A549 (cell line): ENCODE data around the gene SCGB1A1. TPM values are rescaled to one million over a fixed set of nuclear protein-coding genes. Genes with fewer than 3 reads are reported as not detected.

ENCODE experiments used
- ATAC-seq, 2 experiments: fragments of 200-7000 bp in 1 of 2; fragments of >200 bp in 1 of 2; cut with Nextera tagmentation in 1 of 2; cut with Tn5 transposase in 1 of 2; 3 replicates each; pipeline versions ENCODE4 v1.8.0 to v1.9.1; 2018 to 2020; ENCODE audit warnings: mild to moderate bottlenecking in 1 of 2, moderate library complexity in 1 of 2
- CTCF ChIA-PET: fragments of 300-600 bp; sonication (Branson Sonifier 250); formaldehyde crosslinking; extraction: SDS; loops from one replicate; lab custom pipeline; 2021; ENCODE audit warnings: antibody characterized with exemption, inconsistent platforms; lab: Yijun Ruan, JAX
- POLR2A ChIA-PET: fragments of 350-600 bp; formaldehyde crosslinking; extraction: SDS; loops from one replicate; lab custom pipeline; 2021; ENCODE audit warnings: antibody characterized with exemption, inconsistent platforms; lab: Yijun Ruan, JAX
- DNase-seq, 2 experiments: peaks; one replicate each; pipeline versions ENCODE4 v3.0.0 to v3.0.0-alpha.2; 2011 to 2016; ENCODE audit warnings: low read depth in 1 of 2, low spot score in 1 of 2
- FAIRE-seq: peaks from 2 replicates; lab custom pipeline; 2011; peaks lifted over from hg19 to GRCh38; lab: Jason Lieb, UNC
- H3K27ac ChIP-seq, 2 experiments: fragments of >200 bp; sonication (Bioruptor Twin); formaldehyde crosslinking; 3 replicates each; pipeline ENCODE4 v1.5.1; 2016 to 2017
- H3K4me1 ChIP-seq: fragments of >200 bp; sonication (Bioruptor Twin); formaldehyde crosslinking; 3 replicates; pipeline ENCODE4 v1.6.1; 2016
- H3K4me2 ChIP-seq: fragments of >200 bp; sonication (Bioruptor Twin); formaldehyde crosslinking; 3 replicates; pipeline ENCODE4 v1.6.1; 2016
- H3K4me3 ChIP-seq: fragments of >200 bp; sonication (Bioruptor Twin); formaldehyde crosslinking; 3 replicates; pipeline ENCODE4 v1.5.1; 2016
- H3K9me3 ChIP-seq: fragments of >200 bp; sonication (Bioruptor Twin); formaldehyde crosslinking; 3 replicates; pipeline ENCODE4 v1.6.1; 2016
- CBX2 ChIP-seq: fragments of 200-600 bp; sonication (generic); IDR thresholded peaks from 2 replicates; pipeline ENCODE4 v1.6.1; 2016; ENCODE audit warnings: low read depth, mild to moderate bottlenecking, borderline replicate concordance
- CHD2 ChIP-seq: fragments of 150-350 bp; IDR thresholded peaks from 2 replicates; pipeline ENCODE4 v1.6.1; 2014; ENCODE audit warnings: low read length; ENCODE audit not compliant: partially characterized antibody
- CHD4 ChIP-seq: fragments of 200-600 bp; sonication (generic); IDR thresholded peaks from 2 replicates; pipeline ENCODE4 v1.6.1; 2016; ENCODE audit warnings: antibody characterized with exemption, mild to moderate bottlenecking, borderline replicate concordance
- EHF ChIP-seq: fragments of 250-450 bp; sonication (Bioruptor Pico); IDR thresholded peaks from 2 replicates; pipeline ENCODE4 v1.5.0; 2020; ENCODE audit warnings: mild to moderate bottlenecking
- ESRRA ChIP-seq: fragments of 150-350 bp; IDR thresholded peaks from 2 replicates; pipeline ENCODE4 v1.6.1; 2014; ENCODE audit warnings: mild to moderate bottlenecking, low read length, borderline replicate concordance
- FOSB ChIP-seq: fragments of 250-450 bp; sonication (Bioruptor Pico); IDR thresholded peaks from 2 replicates; pipeline ENCODE4 v1.5.0; 2020; ENCODE audit warnings: mild to moderate bottlenecking, moderate library complexity
- HDAC2 ChIP-seq: fragments of 200-600 bp; sonication (generic); IDR thresholded peaks from 2 replicates; pipeline ENCODE4 v1.6.1; 2016
- HEYL ChIP-seq: fragments of 250-450 bp; sonication (Bioruptor Pico); IDR thresholded peaks from 2 replicates; pipeline ENCODE4 v1.8.0; 2021; ENCODE audit warnings: mild to moderate bottlenecking, moderate library complexity
- JUN ChIP-seq, 2 experiments: fragments of >200 bp; sonication (Bioruptor Twin); formaldehyde crosslinking; IDR thresholded peaks; 2 replicates in 1 of 2; 3 replicates in 1 of 2; pipeline ENCODE4 v1.6.1; 2016 to 2017
- MAFK ChIP-seq: fragments of 450-650 bp; IDR thresholded peaks from 2 replicates; pipeline ENCODE4 v1.6.1; 2014; ENCODE audit not compliant: partially characterized antibody
- NFE2L2 ChIP-seq: fragments of 150-350 bp; conservative IDR thresholded peaks from 2 replicates; pipeline ENCODE4 v1.6.1; 2014; ENCODE audit warnings: low read length
- NR3C1 ChIP-seq: fragments of >200 bp; sonication (Bioruptor Twin); formaldehyde crosslinking; IDR thresholded peaks from 3 replicates; pipeline ENCODE4 v1.6.1; 2017
- PHF8 ChIP-seq: fragments of 200-600 bp; sonication (generic); IDR thresholded peaks from 2 replicates; pipeline ENCODE4 v1.6.1; 2016; ENCODE audit warnings: low read depth, mild to moderate bottlenecking, antibody characterized with exemption, moderate library complexity, borderline replicate concordance
- POLR2A ChIP-seq: IDR thresholded peaks from 2 replicates; pipeline ENCODE4 v1.6.1; 2012; ENCODE audit warnings: mild to moderate bottlenecking, low read length
- RAD21 ChIP-seq, 2 experiments: fragments of >200 bp in 1 of 2; sonication (Bioruptor Twin) in 1 of 2; formaldehyde crosslinking in 1 of 2; IDR thresholded peaks in 1 of 2; conservative IDR thresholded peaks in 1 of 2; 2 replicates in 1 of 2; 3 replicates in 1 of 2; pipeline ENCODE4 v1.6.1; 2012 to 2018; ENCODE audit warnings: inconsistent platforms in 1 of 2
- RCOR1 ChIP-seq: fragments of 150-350 bp; IDR thresholded peaks from 2 replicates; pipeline ENCODE4 v1.6.1; 2014; ENCODE audit warnings: antibody characterized with exemption, low read length, low read depth
- RFX5 ChIP-seq: fragments of 450-650 bp; IDR thresholded peaks from 2 replicates; pipeline ENCODE4 v1.7.1; 2014; ENCODE audit warnings: antibody characterized with exemption, mild to moderate bottlenecking, moderate library complexity
- RNF2 ChIP-seq: fragments of 200-600 bp; sonication (generic); IDR thresholded peaks from 2 replicates; pipeline ENCODE4 v1.6.1; 2016; ENCODE audit warnings: low read depth, mild to moderate bottlenecking, antibody characterized with exemption, moderate library complexity, borderline replicate concordance
- SREBF2 ChIP-seq: fragments of 450-650 bp; IDR thresholded peaks from 2 replicates; pipeline ENCODE4 v1.6.1; 2014; ENCODE audit warnings: mild to moderate bottlenecking, moderate library complexity
- TFCP2L1 ChIP-seq: fragments of 250-450 bp; sonication (Bioruptor Pico); IDR thresholded peaks from 2 replicates; pipeline ENCODE4 v1.5.0; 2021; ENCODE audit warnings: mild to moderate bottlenecking
- ZC3H11A ChIP-seq: fragments of 450-650 bp; IDR thresholded peaks from 2 replicates; pipeline ENCODE4 v1.6.1; 2014; ENCODE audit warnings: antibody characterized with exemption, mild to moderate bottlenecking
- ZNF302 ChIP-seq: fragments of 250-450 bp; sonication (Bioruptor Pico); IDR thresholded peaks from 2 replicates; pipeline ENCODE4 v1.9.0; 2021; ENCODE audit warnings: inconsistent platforms, mild to moderate bottlenecking, moderate library complexity
- ZSCAN20 ChIP-seq: fragments of 250-450 bp; sonication (Bioruptor Pico); IDR thresholded peaks from 2 replicates; pipeline ENCODE4 v1.8.0; 2022; ENCODE audit warnings: mild to moderate bottlenecking, moderate library complexity
- WGBS: methylation state at CpG from one replicate; pipeline ENCODE4 v1.1.6; 2017; ENCODE audit errors: missing lambda C conversion rate; 5-methylcytosine and 5-hydroxymethylcytosine counted together
- polyA plus RNA-seq, 4 experiments: library from polyadenylated mRNA; depleted of rRNA in 3 of 4; stranded (reverse); fragments of >200 nt; fragmentation: RNase III in 1 of 4; extraction: RNeasy Plus Mini Kit Qiagen cat#74134 plus additional on column Dnase treatment in 1 of 4; gene quantifications; 2 replicates in 3 of 4; 3 replicates in 1 of 4; pipeline ENCODE4 v1.2.3, GENCODE V29; 2011 to 2017
- TF ChIP-seq, protein P1 (sequence below): IDR thresholded peaks from 2 replicates; pipeline ENCODE4 v1.6.1; 2012
- TF ChIP-seq, protein P2 (sequence below): fragments of 150-350 bp; IDR thresholded peaks from 2 replicates; pipeline ENCODE4 v1.6.1; 2014; ENCODE audit warnings: low read depth, mild to moderate bottlenecking, low read length
- TF ChIP-seq, protein P3 (sequence below): fragments of 250-450 bp; sonication (Bioruptor Pico); IDR thresholded peaks from 2 replicates; pipeline ENCODE4 v1.5.0; 2020; ENCODE audit warnings: low read depth, mild to moderate bottlenecking, moderate library complexity

SCGB1A1 gene
- polyA plus RNA-seq, 2 of the 4 experiments (the other 2 are of a cell fraction) = 0.47 TPM; not detected in 1

DNA sequence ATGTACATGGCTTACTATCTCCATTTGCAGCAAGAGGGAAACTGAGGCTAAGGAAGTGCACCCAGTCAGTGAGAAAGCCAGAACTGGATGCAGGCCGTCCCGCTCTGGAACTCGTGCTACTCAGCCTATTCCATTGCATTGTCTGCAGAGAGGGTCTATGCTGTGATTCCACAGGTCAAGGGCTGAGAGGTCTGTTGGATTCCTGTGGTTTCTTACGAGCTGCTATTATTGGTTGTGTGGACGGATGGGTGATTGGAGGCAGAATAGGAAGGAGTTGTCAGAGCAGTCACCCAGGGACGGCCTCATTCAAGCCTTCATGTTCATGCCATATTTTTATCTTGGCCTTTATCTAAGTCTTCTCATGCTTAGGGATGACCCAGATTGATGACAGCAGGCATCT is 33.4 kb downstream of the SCGB1A1 start:
- POLR2A ChIA-PET = interaction anchor here (0.6 kb wide), 1 partner anchor 94 kb away, joined by 4 read pairs; the partner anchor contains the start of gene AHNAK
- Histone ChIP-seq H3K4me2 (no peak overlapping the region), H3K27ac (no peak overlapping the region), H3K4me1 (peaks cover 9% of the 10 kb centered on the region; the same call in 2 of the 3 replicates), H3K9me3 (no peaks in the 10 kb centered on the region), H3K4me3 (no peak overlapping the region)
- TF ChIP-seq HDAC2 = no peak
- TF ChIP-seq CBX2 = no peak
- no peak for TF ChIP-seq POLR2A
- TF ChIP-seq RAD21 (conservative IDR thresholded peaks at IDR 0.05 in 1 of 2, IDR thresholded peaks at IDR 0.05 in 1 of 2) = no peak
- TF ChIP-seq RFX5 = no peak
- no peak for TF ChIP-seq EHF (CRISPR knock-in tag)
- TF ChIP-seq ZC3H11A = no peak
- no peak for TF ChIP-seq ZSCAN20 (CRISPR knock-in tag)
- no peak for TF ChIP-seq SREBF2
- TF ChIP-seq NR3C1 = no peak
- CTCF ChIA-PET = interaction anchor here (1.0 to 1.9 kb wide), 5 partner anchors 9 to 108 kb away, joined by 3 to 4 read pairs (median 3); no protein-coding TSS in a partner anchor
- 84% methylated on average over 6 of the region's 6 CpGs for WGBS
- ATAC-seq (no peak), FAIRE-seq (no peak), DNase-seq (no peak)

DNA sequence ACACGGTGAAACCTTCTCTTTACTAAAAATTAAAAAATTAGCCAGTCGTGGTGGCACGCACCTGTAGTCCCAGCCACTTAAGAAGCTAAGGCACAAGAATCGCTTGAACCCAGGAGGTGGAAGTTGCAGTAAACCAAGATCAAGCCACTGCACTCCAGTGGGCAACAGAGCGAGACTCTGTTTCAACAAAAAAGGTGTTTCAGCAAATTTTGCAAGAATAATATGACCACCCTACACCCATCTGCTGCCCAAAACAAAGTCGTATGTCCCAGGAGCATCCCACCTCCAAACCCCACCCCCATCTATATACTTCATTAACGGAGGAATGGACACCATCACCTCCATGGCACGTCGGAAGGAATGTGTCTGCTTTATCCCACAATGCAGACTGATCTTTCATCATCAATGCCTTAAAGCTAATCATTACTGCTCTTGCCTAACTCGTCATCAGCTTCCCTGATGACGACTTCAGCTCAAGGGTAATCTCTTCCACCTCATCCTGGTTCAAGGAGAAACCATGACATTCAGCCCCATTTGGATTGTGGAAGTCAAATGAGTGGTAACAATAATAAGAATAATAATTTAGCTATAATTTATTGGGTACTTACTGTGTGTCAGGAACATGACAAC is 34.1 kb downstream of the SCGB1A1 start:
- H3K4me1 ChIP-seq = peaks cover 9% of the 10 kb centered on the region; the same call in 2 of the 3 replicates
- POLR2A ChIA-PET = no interaction called here
- DNase-seq = no peak
- ATAC-seq = no peak
- no peak for TF ChIP-seq CHD2
- no peak for TF ChIP-seq RAD21 (conservative IDR thresholded peaks at IDR 0.05 in 1 of 2, IDR thresholded peaks at IDR 0.05 in 1 of 2)
- no peak for TF ChIP-seq ESRRA
- no peak for TF ChIP-seq CBX2
- TF ChIP-seq, protein P1, sequence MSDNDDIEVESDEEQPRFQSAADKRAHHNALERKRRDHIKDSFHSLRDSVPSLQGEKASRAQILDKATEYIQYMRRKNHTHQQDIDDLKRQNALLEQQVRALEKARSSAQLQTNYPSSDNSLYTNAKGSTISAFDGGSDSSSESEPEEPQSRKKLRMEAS = no peak
- no peak for TF ChIP-seq RNF2
- TF ChIP-seq CHD4 = no peak
- no peak for TF ChIP-seq NFE2L2
- no peak for TF ChIP-seq RCOR1
- no peak for TF ChIP-seq HEYL (CRISPR knock-in tag)
- TF ChIP-seq, protein P2, sequence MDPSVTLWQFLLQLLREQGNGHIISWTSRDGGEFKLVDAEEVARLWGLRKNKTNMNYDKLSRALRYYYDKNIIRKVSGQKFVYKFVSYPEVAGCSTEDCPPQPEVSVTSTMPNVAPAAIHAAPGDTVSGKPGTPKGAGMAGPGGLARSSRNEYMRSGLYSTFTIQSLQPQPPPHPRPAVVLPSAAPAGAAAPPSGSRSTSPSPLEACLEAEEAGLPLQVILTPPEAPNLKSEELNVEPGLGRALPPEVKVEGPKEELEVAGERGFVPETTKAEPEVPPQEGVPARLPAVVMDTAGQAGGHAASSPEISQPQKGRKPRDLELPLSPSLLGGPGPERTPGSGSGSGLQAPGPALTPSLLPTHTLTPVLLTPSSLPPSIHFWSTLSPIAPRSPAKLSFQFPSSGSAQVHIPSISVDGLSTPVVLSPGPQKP = no peak
- no peak for TF ChIP-seq ZNF302 (CRISPR knock-in tag)
- no peak for TF ChIP-seq RFX5
- TF ChIP-seq, all 56 proteins: peak for 0
- WGBS = 87% methylated on average over 11 of the region's 11 CpGs
- no peak for FAIRE-seq
- no peak overlapping the region for H3K27ac ChIP-seq
- no peak overlapping the region for H3K4me2 ChIP-seq
- H3K9me3 ChIP-seq = no peaks in the 10 kb centered on the region
- CTCF ChIA-PET = interaction anchor here (0.6 to 1.9 kb wide), 6 partner anchors 9 to 142 kb away, joined by 3 to 4 read pairs (median 3); no protein-coding TSS in a partner anchor
- H3K4me3 ChIP-seq = no peak overlapping the region

DNA sequence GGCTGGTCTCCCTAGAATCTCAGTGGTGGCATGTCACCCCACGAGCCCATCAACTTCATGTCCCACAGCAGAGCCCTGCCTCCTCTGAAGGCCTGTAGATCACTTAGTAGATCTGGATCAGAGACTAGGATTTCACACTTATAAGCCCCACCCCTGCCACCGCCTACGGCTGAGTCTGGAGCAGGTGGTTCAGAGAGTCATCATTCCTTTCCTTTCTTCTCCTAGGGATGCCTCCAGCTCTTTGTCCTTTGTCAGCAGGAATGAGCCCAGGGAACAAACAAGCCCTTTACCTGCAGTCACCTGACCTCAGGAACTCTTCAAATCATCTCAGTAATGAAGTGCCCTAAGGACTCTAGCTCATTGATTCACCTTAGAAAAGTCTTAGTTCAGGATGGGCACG is 37.8 kb downstream of the SCGB1A1 start:
- Histone ChIP-seq H3K4me1 (peaks cover 15% of the 10 kb centered on the region), H3K4me2 (no peak overlapping the region), H3K27ac (no peak overlapping the region), H3K4me3 (no peak overlapping the region), H3K9me3 (no peaks in the 10 kb centered on the region)
- ChIA-PET POLR2A (no interaction called here), CTCF (interaction anchor here (1.5 to 3.2 kb wide), 4 partner anchors 12 to 62 kb away, joined by 4 to 13 read pairs (median 7); no protein-coding TSS in a partner anchor)
- ATAC-seq = no peak
- 89% methylated on average over 4 of the region's 4 CpGs for WGBS
- DNase-seq = no peak
- FAIRE-seq = no peak
- TF ChIP-seq TFCP2L1 = no peak
- TF ChIP-seq ZC3H11A = no peak
- no peak for TF ChIP-seq MAFK
- no peak for TF ChIP-seq NR3C1
- TF ChIP-seq, protein P3, sequence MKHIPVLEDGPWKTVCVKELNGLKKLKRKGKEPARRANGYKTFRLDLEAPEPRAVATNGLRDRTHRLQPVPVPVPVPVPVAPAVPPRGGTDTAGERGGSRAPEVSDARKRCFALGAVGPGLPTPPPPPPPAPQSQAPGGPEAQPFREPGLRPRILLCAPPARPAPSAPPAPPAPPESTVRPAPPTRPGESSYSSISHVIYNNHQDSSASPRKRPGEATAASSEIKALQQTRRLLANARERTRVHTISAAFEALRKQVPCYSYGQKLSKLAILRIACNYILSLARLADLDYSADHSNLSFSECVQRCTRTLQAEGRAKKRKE = no peak
- no peak for TF ChIP-seq EHF (CRISPR knock-in tag)
- TF ChIP-seq JUN (IDR thresholded peaks at IDR 0.05) = no peak
- TF ChIP-seq RCOR1 = no peak
- TF ChIP-seq PHF8 = no peak
- no peak for TF ChIP-seq FOSB (CRISPR knock-in tag)
